GM06990 (cell line): ENCODE data around the gene SPATA16.
"Not testable (repeated sequence)": the region's sequence is repeated elsewhere in the genome, so short reads cannot be mapped to it uniquely, and the experiment has no call there.

Experiments used
- DNase-seq: peaks from one replicate; pipeline ENCODE4 v3.0.0-alpha.2; 2011; ENCODE audit not compliant: insufficient read length; ENCODE audit errors: extremely low read depth
- H3K27me3 ChIP-seq: replicated peaks from 2 replicates; pipeline ENCODE4 v1.6.0; 2011; ENCODE audit warnings: low read length; ENCODE audit not compliant: control insufficient read depth, insufficient read depth
- H3K36me3 ChIP-seq: 2 replicates; pipeline ENCODE4 v1.5.1; 2011; ENCODE audit warnings: low read length; ENCODE audit not compliant: control insufficient read depth, insufficient read depth
- H3K4me3 ChIP-seq: replicated peaks from 2 replicates; pipeline ENCODE4 v1.5.1; 2011; ENCODE audit warnings: low read depth, mild to moderate bottlenecking, control low read depth, low read length
- TF ChIP-seq, protein P1 (sequence below): IDR thresholded peaks from 2 replicates; pipeline ENCODE4 v1.5.1; 2011; ENCODE audit warnings: low read length, control low read depth, mild to moderate bottlenecking, inconsistent platforms; ENCODE audit not compliant: insufficient read depth, poor library complexity, severe bottlenecking

Gene SPATA16

DNA sequence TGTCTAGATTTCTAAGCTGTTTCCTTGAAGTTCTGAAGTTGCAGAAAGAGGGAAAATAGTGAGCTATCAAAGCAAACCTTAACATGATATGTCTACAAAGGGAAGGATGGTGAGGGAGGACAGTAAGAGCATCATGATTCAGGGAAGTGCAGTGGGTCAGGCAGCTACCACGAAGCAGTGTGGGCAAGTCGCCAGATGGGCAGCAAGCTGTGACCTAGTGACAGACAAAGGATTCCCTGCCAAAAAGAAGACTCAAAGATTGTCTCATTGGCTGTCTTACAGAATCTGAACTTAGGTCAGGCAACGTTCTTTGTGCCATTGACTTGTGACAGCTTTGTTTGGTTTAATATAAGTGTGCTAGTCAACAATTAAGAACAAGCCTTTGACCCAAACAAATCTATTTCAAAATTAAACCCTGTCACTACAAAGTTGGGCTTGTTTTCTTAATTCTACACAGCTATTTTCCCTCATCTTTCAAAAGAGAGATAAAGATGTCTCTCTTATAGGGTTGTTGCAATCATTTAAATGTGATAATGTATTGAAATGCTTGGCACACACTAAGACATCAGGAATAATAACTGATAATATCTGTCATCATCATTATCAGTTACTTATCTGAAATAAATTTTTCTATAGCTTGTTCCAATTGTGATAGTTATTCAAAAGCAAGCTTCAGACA lies 237.3 kb downstream of the SPATA16 start:
- no peak for DNase-seq
- no peaks in the 10 kb centered on the region; the same call in 1 of the 2 replicates for H3K27me3 ChIP-seq
- H3K4me3 ChIP-seq = no peak overlapping the region
- H3K36me3 ChIP-seq = no peaks in the 10 kb centered on the region
- TF ChIP-seq, protein P1, sequence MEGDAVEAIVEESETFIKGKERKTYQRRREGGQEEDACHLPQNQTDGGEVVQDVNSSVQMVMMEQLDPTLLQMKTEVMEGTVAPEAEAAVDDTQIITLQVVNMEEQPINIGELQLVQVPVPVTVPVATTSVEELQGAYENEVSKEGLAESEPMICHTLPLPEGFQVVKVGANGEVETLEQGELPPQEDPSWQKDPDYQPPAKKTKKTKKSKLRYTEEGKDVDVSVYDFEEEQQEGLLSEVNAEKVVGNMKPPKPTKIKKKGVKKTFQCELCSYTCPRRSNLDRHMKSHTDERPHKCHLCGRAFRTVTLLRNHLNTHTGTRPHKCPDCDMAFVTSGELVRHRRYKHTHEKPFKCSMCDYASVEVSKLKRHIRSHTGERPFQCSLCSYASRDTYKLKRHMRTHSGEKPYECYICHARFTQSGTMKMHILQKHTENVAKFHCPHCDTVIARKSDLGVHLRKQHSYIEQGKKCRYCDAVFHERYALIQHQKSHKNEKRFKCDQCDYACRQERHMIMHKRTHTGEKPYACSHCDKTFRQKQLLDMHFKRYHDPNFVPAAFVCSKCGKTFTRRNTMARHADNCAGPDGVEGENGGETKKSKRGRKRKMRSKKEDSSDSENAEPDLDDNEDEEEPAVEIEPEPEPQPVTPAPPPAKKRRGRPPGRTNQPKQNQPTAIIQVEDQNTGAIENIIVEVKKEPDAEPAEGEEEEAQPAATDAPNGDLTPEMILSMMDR = no peak

DNA sequence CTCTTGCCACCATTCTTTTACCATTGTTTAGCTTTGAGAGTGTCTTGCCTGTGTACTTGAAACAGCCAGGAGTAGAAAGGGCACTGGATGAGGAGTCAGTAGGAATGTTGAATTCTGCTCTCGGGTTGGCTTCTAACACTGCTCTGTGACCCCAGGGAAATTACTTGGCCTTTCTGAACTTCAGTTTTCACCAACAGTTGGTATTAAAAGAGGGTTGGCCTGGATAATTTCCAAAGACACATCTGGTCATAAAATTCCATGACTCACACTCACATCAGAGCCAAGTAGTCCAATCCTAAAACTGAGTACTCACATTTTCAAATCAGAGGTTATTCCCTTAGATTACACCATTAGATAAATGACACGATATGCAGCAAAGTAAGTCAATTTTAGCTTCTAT lies 248.9 kb downstream of the SPATA16 start:
- TF ChIP-seq, protein P1 = no peak
- DNase-seq = no peak
- Histone ChIP-seq H3K27me3 (no peaks in the 10 kb centered on the region), H3K36me3 (no peaks in the 10 kb centered on the region), H3K4me3 (no peak overlapping the region)

DNA sequence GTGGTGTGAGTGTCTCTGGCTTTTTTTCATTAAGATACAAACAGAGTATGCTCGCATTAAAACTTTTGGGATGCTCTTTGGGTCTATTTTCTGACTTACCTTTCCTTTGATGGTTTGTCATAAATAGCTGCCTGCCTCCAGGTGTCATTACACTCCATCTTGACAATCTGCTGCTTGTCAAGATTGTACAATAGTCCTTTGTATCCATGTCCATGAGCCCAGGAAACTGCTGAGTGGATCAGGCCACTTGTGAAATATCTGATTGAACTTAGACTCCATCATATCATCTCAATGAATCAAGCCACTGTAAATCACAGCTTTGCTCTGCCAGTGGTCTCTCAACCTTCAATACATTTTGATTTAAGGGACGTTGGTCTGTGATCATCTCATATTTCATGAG lies 255.3 kb downstream of the SPATA16 start:
- TF ChIP-seq, protein P1 = no peak
- Histone ChIP-seq H3K27me3 (no peaks in the 10 kb centered on the region), H3K4me3 (no peak overlapping the region), H3K36me3 (no peaks in the 10 kb centered on the region)
- DNase-seq = no peak

DNA sequence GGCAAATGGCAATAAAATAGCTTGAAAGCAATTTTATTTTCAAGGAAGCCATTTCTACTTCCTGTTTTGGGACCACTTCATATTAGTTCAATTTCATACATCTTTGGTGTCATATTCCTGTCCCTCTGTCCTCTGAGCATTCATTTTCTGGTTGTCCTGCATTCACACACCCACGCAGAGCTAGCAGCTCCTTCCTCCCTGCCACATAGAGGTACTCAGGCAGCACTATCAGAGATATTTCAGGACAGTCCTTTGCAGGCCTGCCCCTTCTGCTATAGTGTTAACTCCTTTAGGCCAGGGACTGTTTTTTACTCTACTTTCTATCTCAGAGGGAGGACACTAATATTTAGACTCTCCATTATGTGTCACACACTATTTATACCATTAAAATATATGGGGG lies 258.5 kb downstream of the SPATA16 start:
- TF ChIP-seq, protein P1 = no peak
- H3K27me3 ChIP-seq = no peaks in the 10 kb centered on the region
- no peak for DNase-seq

DNA sequence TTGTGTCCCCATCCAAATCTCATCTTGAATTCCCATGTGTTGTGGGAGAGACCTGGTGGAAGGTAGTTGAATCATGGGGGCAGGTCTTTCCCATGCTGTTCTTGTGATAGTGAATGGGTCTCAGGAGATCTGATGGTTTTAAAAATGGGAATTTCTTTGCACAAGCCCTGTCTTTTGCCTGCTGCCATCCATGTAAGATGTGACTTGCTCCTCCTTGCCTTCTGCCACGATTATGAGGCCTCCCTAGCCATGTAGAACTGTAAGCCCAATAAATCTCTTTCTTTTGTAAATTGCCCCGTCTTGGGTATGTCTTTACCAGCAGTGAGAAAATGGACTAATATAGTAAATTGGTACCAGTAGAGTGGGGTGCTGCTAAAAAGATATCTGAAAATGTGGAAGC lies 261.7 kb downstream of the SPATA16 start:
- H3K36me3 ChIP-seq, H3K27me3 ChIP-seq, DNase-seq, H3K4me3 ChIP-seq: not testable (repeated sequence)

More for the DNA sequence above, 258.5 kb downstream of the SPATA16 start:
- Histone ChIP-seq H3K4me3 (no peak overlapping the region), H3K36me3 (no peaks in the 10 kb centered on the region)

DNA sequence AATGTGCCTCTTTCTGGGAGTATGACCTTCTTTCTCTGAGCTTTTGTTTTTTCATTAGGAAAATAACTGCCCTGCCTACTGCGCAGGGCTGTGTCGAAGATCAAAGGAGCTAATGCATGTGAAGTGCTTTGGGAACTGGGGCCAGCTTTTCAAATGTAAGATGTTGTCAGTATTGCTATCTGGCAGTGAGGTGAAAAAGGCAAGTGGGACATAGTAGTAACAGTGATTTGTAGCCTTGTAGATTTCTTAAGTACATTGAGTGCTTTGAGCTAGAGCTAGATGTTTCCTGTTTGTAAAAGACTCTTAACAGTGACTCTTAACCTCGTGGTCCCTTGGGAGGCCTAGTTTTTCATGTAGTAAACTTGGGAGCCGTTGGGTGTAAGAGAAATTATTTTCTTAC lies 264.0 kb downstream of the SPATA16 start:
- no peaks in the 10 kb centered on the region for H3K27me3 ChIP-seq
- no peaks in the 10 kb centered on the region for H3K36me3 ChIP-seq
- TF ChIP-seq, protein P1 = no peak
- DNase-seq = no peak
- no peak overlapping the region for H3K4me3 ChIP-seq
